H1 (cell line): Measurements from ENCODE around the gene ZRANB3. TPM values are rescaled to one million over a fixed set of nuclear protein-coding genes. Genes with fewer than 3 reads are reported as not detected.

Experiments used
- CTCF ChIA-PET: fragments of 300-600 bp; sonication (Branson Sonifier 250); formaldehyde crosslinking; loops from one replicate; lab custom pipeline; 2021; ENCODE audit not compliant: partially characterized antibody; lab: Charles Lee
- POLR2A ChIA-PET: fragments of 300-600 bp; sonication (Branson Sonifier 250); formaldehyde crosslinking; loops from one replicate; lab custom pipeline; 2021; ENCODE audit warnings: inconsistent platforms; ENCODE audit not compliant: partially characterized antibody; lab: Charles Lee
- DNase-seq, 2 experiments: peaks; one replicate each; pipeline versions ENCODE4 v3.0.0 to v3.0.0-alpha.2; 2010 to 2022; ENCODE audit warnings: low spot score in 2 of 2, low read depth in 1 of 2, mixed read lengths in 1 of 2
- FAIRE-seq: peaks from 2 replicates; lab custom pipeline; 2011; peaks lifted over from hg19 to GRCh38; lab: Jason Lieb, UNC
- H2AFZ ChIP-seq: 2 replicates; pipeline ENCODE4 v1.8.1; 2012; ENCODE audit warnings: low read length, inconsistent platforms
- H2AK5ac ChIP-seq: 2 replicates; pipeline ENCODE4 v1.6.1; 2013; ENCODE audit warnings: low read depth, low read length
- H2BK120ac ChIP-seq: replicated peaks from 2 replicates; pipeline ENCODE3; 2013; ENCODE audit warnings: low read depth, low read length, inconsistent platforms
- H2BK12ac ChIP-seq: 2 replicates; pipeline ENCODE4 v1.6.1; 2013; ENCODE audit warnings: low read depth, low read length
- H2BK15ac ChIP-seq: 2 replicates; pipeline ENCODE4 v1.6.1; 2013; ENCODE audit warnings: low read length
- H2BK20ac ChIP-seq: 2 replicates; pipeline ENCODE4 v1.6.1; 2013; ENCODE audit warnings: low read length
- H2BK5ac ChIP-seq: 2 replicates; pipeline ENCODE4 v1.6.1; 2013; ENCODE audit warnings: low read depth, low read length
- H3K14ac ChIP-seq: 2 replicates; pipeline ENCODE4 v1.6.1; 2013; ENCODE audit warnings: inconsistent platforms; ENCODE audit not compliant: insufficient read length
- H3K18ac ChIP-seq: 2 replicates; pipeline ENCODE4 v1.6.1; 2013; ENCODE audit warnings: low read length; ENCODE audit errors: extremely low read depth
- H3K23ac ChIP-seq: 2 replicates; pipeline ENCODE4 v1.6.1; 2013; ENCODE audit warnings: inconsistent platforms; ENCODE audit not compliant: insufficient read length
- H3K23me2 ChIP-seq: 2 replicates; pipeline ENCODE4 v1.6.1; 2013; ENCODE audit warnings: low read depth, low read length
- H3K27ac ChIP-seq: 2 replicates; pipeline ENCODE4 v1.6.1; 2011; ENCODE audit warnings: low read depth, low read length, inconsistent platforms
- H3K27me3 ChIP-seq, 4 experiments: replicated peaks in 1 of 4; 1 replicate in 1 of 4; 2 replicates in 3 of 4; pipeline versions ENCODE4 v1.6.1 to v1.8.1; 2011 to 2013; ENCODE audit warnings: low read length in 3 of 4, mild to moderate bottlenecking in 3 of 4, inconsistent platforms in 2 of 4, mixed read lengths in 2 of 4, moderate library complexity in 1 of 4; ENCODE audit not compliant: control insufficient read depth in 3 of 4, insufficient read depth in 3 of 4; ENCODE audit errors: extremely low read depth in 1 of 4
- H3K36me3 ChIP-seq, 4 experiments: 2 replicates each; pipeline versions ENCODE4 v1.6.1 to v1.8.1; 2011 to 2013; ENCODE audit warnings: mild to moderate bottlenecking in 4 of 4, low read length in 3 of 4, moderate library complexity in 2 of 4, control low read depth in 1 of 4, inconsistent platforms in 1 of 4; ENCODE audit not compliant: insufficient read depth in 4 of 4, control insufficient read depth in 2 of 4
- H3K4ac ChIP-seq: replicated peaks from 2 replicates; pipeline ENCODE3; 2013; ENCODE audit warnings: low read length, low read depth, mixed read lengths, inconsistent platforms; ENCODE audit not compliant: insufficient read length
- H3K4me1 ChIP-seq, 4 experiments: replicated peaks in 1 of 4; 1 replicate in 1 of 4; 2 replicates in 3 of 4; pipeline versions ENCODE4 v1.6.1 to v1.8.1; 2011 to 2013; ENCODE audit warnings: low read length in 3 of 4, inconsistent platforms in 2 of 4, mixed read lengths in 1 of 4; ENCODE audit not compliant: insufficient read depth in 4 of 4, control insufficient read depth in 3 of 4
- H3K4me2 ChIP-seq, 2 experiments: 2 replicates each; pipeline versions ENCODE4 v1.6.1 to v1.8.1; 2011 to 2013; ENCODE audit warnings: low read depth in 2 of 2, low read length in 2 of 2, control low read depth in 1 of 2, inconsistent platforms in 1 of 2, mild to moderate bottlenecking in 1 of 2; ENCODE audit not compliant: insufficient read depth in 1 of 2
- H3K4me3 ChIP-seq, 4 experiments: fragments of 200-600, 300-600 bp in 1 of 4; sonication (generic), shearing (Covaris generic), sonication (Bioruptor Twin) in 1 of 4; 2 replicates each; pipeline versions ENCODE4 v1.5.1 to v1.8.1; 2011 to 2016; ENCODE audit warnings: low read length in 4 of 4, low read depth in 3 of 4, control low read depth in 2 of 4, inconsistent platforms in 2 of 4, mild to moderate bottlenecking in 2 of 4, mixed read lengths in 1 of 4, moderate library complexity in 1 of 4; ENCODE audit not compliant: insufficient read depth in 2 of 4; ENCODE audit errors: extremely low read depth in 1 of 4
- H3K56ac ChIP-seq: replicated peaks from 2 replicates; pipeline ENCODE3; 2013; ENCODE audit warnings: low read depth, mild to moderate bottlenecking, mixed read lengths, low read length, inconsistent platforms; ENCODE audit not compliant: insufficient read length
- H3K79me1 ChIP-seq: 2 replicates; pipeline ENCODE4 v1.6.1; 2013; ENCODE audit warnings: low read depth, low read length, control low read depth
- H3K79me2 ChIP-seq, 2 experiments: 2 replicates each; pipeline versions ENCODE4 v1.6.1 to v1.8.1; 2012 to 2013; ENCODE audit warnings: low read length in 2 of 2, mild to moderate bottlenecking in 2 of 2, inconsistent platforms in 1 of 2; ENCODE audit not compliant: insufficient read depth in 2 of 2, control insufficient read depth in 1 of 2
- H3K9ac ChIP-seq, 4 experiments: replicated peaks in 1 of 4; 1 replicate in 1 of 4; 2 replicates in 3 of 4; pipeline versions ENCODE4 v1.6.1 to v1.8.1; 2011 to 2013; ENCODE audit warnings: low read depth in 3 of 4, low read length in 3 of 4, control low read depth in 2 of 4, mild to moderate bottlenecking in 2 of 4, moderate library complexity in 2 of 4, inconsistent platforms in 1 of 4; ENCODE audit errors: extremely low read depth in 1 of 4
- H3K9me3 ChIP-seq, 2 experiments: 2 replicates each; pipeline versions ENCODE4 v1.6.1 to v1.8.1; 2012 to 2013; ENCODE audit warnings: mild to moderate bottlenecking in 2 of 2, moderate library complexity in 2 of 2, control low read depth in 1 of 2, inconsistent platforms in 1 of 2, low read depth in 1 of 2, low read length in 1 of 2, mixed read lengths in 1 of 2; ENCODE audit not compliant: insufficient read depth in 2 of 2
- H4K20me1 ChIP-seq, 2 experiments: replicated peaks in 1 of 2; 2 replicates each; pipeline versions ENCODE3 to v1.8.1; 2011 to 2013; ENCODE audit warnings: inconsistent platforms in 2 of 2, low read length in 2 of 2, mild to moderate bottlenecking in 1 of 2; ENCODE audit not compliant: insufficient read depth in 2 of 2, control insufficient read depth in 1 of 2
- H4K5ac ChIP-seq: 2 replicates; pipeline ENCODE4 v1.6.1; 2013; ENCODE audit warnings: low read length, low read depth, mixed read lengths, inconsistent platforms; ENCODE audit not compliant: insufficient read length
- H4K8ac ChIP-seq: 2 replicates; pipeline ENCODE4 v1.8.0; 2013; ENCODE audit warnings: mild to moderate bottlenecking, moderate library complexity, low read length, inconsistent platforms; ENCODE audit not compliant: insufficient read depth; ENCODE audit errors: extremely low read depth
- H4K91ac ChIP-seq: replicated peaks from 2 replicates; pipeline ENCODE3; 2013; ENCODE audit warnings: low read length, mixed read lengths, inconsistent platforms; ENCODE audit not compliant: insufficient read length
- BACH1 ChIP-seq: IDR thresholded peaks from 2 replicates; pipeline ENCODE4 v1.6.1; 2012; ENCODE audit warnings: low read length, improper control_type of control experiment
- CBX5 ChIP-seq: fragments of 300-800, 300-1000 bp; sonication (generic); IDR thresholded peaks from 2 replicates; pipeline ENCODE4 v1.7.1; 2016; ENCODE audit warnings: antibody characterized with exemption, low read length, low read depth
- CEBPB ChIP-seq: IDR thresholded peaks from 2 replicates; pipeline ENCODE4 v1.6.1; 2012; ENCODE audit warnings: low read depth, low read length
- EP300 ChIP-seq, 2 experiments: IDR thresholded peaks; 1 replicate in 1 of 2; 2 replicates in 1 of 2; pipeline ENCODE4 v1.6.1; 2011 to 2012; ENCODE audit warnings: low read depth in 2 of 2, low read length in 2 of 2, mild to moderate bottlenecking in 2 of 2, borderline replicate concordance in 1 of 2, inconsistent platforms in 1 of 2, moderate library complexity in 1 of 2
- HDAC6 ChIP-seq: IDR thresholded peaks from one replicate; pipeline ENCODE4 v1.7.1; 2012; ENCODE audit warnings: low read depth, mild to moderate bottlenecking, inconsistent platforms, low read length, moderate library complexity
- KDM4A ChIP-seq: IDR thresholded peaks from one replicate; pipeline ENCODE4 v1.7.1; 2012; ENCODE audit warnings: low read depth, mild to moderate bottlenecking, moderate library complexity, low read length, inconsistent platforms; ENCODE audit not compliant: severe bottlenecking
- PHF8 ChIP-seq: fragments of 200-600 bp; sonication (generic); conservative IDR thresholded peaks from 2 replicates; pipeline ENCODE4 v1.7.1; 2012; ENCODE audit warnings: low read depth, mild to moderate bottlenecking, inconsistent platforms, low read length, moderate library complexity
- RBBP5 ChIP-seq: IDR thresholded peaks from 2 replicates; pipeline ENCODE4 v1.7.1; 2012; ENCODE audit warnings: low read depth, mild to moderate bottlenecking, inconsistent platforms, low read length, moderate library complexity, borderline replicate concordance
- SP2 ChIP-seq: IDR thresholded peaks from 2 replicates; pipeline ENCODE4 v1.6.1; 2012; ENCODE audit warnings: mild to moderate bottlenecking, low read length, inconsistent platforms
- SP4 ChIP-seq: IDR thresholded peaks from 2 replicates; pipeline ENCODE4 v1.6.1; 2012; ENCODE audit warnings: low read length, inconsistent platforms
- SRF ChIP-seq: IDR thresholded peaks from 2 replicates; pipeline ENCODE4 v1.6.1; 2011; ENCODE audit warnings: mild to moderate bottlenecking, low read depth, low read length, moderate library complexity
- TAF1 ChIP-seq: IDR thresholded peaks from 2 replicates; pipeline ENCODE4 v1.6.1; 2011; ENCODE audit warnings: mild to moderate bottlenecking, low read depth, low read length
- TAF7 ChIP-seq: optimal IDR thresholded peaks from 2 replicates; pipeline ENCODE3; 2011; ENCODE audit warnings: low read depth, mild to moderate bottlenecking, inconsistent platforms, low read length, moderate library complexity, borderline replicate concordance
- TCF12 ChIP-seq: IDR thresholded peaks from 2 replicates; pipeline ENCODE4 v1.6.1; 2011; ENCODE audit warnings: low read depth, mild to moderate bottlenecking, low read length
- WGBS, 2 experiments: shearing (Covaris generic) in 1 of 2; methylation state at CpG; one replicate each; pipeline versions ENCODE4 v1.1.6 to v1.1.7; 2013 to 2015; ENCODE audit warnings: low lambda C conversion rate in 2 of 2, mixed read lengths in 2 of 2, inconsistent platforms in 1 of 2, low coverage in 1 of 2, missing lambda C conversion rate in 1 of 2; ENCODE audit not compliant: insufficient replicate concordance in 2 of 2, insufficient coverage in 1 of 2, insufficient read length in 1 of 2; ENCODE audit errors: extremely low coverage in 1 of 2, missing lambda C conversion rate in 1 of 2; 5-methylcytosine and 5-hydroxymethylcytosine counted together
- polyA plus RNA-seq, 7 experiments: library from polyadenylated mRNA; depleted of rRNA in 3 of 7; stranded (reverse) in 5 of 7; unstranded in 2 of 7; fragments of >200 nt in 5 of 7; fragments of 200-250 nt in 2 of 7; gene quantifications; 1 replicate in 5 of 7; 2 replicates in 1 of 7; 4 replicates in 1 of 7; pipeline versions ENCODE4 v1.2.1 to v1.2.3, GENCODE V29; 2011 to 2013; ENCODE audit warnings: missing spikeins in 2 of 7, mixed read lengths in 2 of 7
- total RNA-seq: library from RNA; stranded (reverse); fragmentation: NEBNext Ultra II Directional; extraction: Animal tissue kit (Norgen Biotek cat#: 25700); gene quantifications from 2 replicates; pipeline ENCODE4 v1.2.1, GENCODE V29; 2021

ZRANB3 gene
- total and polyA plus RNA-seq, 2 of the 8 experiments (the other 6 are each of a cell fraction or from before 2014, with no cell fraction given): 4.5 to 19.3 TPM

DNA sequence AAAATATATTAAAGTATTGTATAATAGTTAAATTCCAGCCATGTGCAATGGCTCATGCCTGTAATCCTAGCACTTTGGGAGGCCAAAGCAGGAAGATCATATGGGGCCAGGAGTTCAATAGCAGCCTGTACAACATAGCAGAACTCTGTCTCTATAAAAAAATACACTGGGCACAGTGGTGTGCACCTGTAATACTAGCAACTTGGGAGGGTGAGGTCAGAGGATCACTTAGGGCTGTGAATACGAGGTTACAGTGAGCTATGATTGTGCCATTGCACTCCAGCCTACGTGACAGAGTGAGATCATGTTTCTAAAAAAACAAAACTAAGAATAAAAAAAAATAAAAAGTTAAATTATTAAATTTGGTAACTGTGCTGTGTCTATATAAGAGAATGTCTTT lies 36.1 kb downstream of the ZRANB3 start:
- 87% methylated on average over 2 of the region's 2 CpGs; no CpG with 5 or more reads in 1 of the 2 experiments for WGBS, 2 experiments
- no peaks in the 10 kb centered on the region for H3K79me2 ChIP-seq
- no peak overlapping the region for H2BK15ac ChIP-seq
- H2BK120ac ChIP-seq: no peak overlapping the region
- H3K4me1 ChIP-seq: no peaks in the 10 kb centered on the region
- H3K23ac ChIP-seq: no peak overlapping the region
- H2BK12ac ChIP-seq: no peak overlapping the region
- no peak overlapping the region for H3K4me3 ChIP-seq
- no peak overlapping the region for H3K14ac ChIP-seq
- no peak overlapping the region for H2AFZ ChIP-seq
- ChIA-PET CTCF (no interaction called here), POLR2A (no interaction called here)
- no peak overlapping the region for H3K56ac ChIP-seq
- no peaks in the 10 kb centered on the region for H3K79me1 ChIP-seq
- no peak overlapping the region for H4K8ac ChIP-seq
- H2BK5ac ChIP-seq: no peak overlapping the region
- no peak overlapping the region for H3K9ac ChIP-seq
- no peaks in the 10 kb centered on the region for H4K20me1 ChIP-seq
- H3K27ac ChIP-seq: no peak overlapping the region
- no peak overlapping the region for H3K4me2 ChIP-seq
- FAIRE-seq (no peak), DNase-seq (no peak)
- H4K91ac ChIP-seq: no peak overlapping the region
- H2AK5ac ChIP-seq: no peak overlapping the region
- no peaks in the 10 kb centered on the region for H3K23me2 ChIP-seq
- peaks cover 8 to 11% of the 10 kb centered on the region in 2 experiments; a peak in 2 of 4 replicates for H3K9me3 ChIP-seq
- no peaks in the 10 kb centered on the region for H3K27me3 ChIP-seq
- no peak overlapping the region for H4K5ac ChIP-seq
- H3K18ac ChIP-seq: no peak overlapping the region
- TF ChIP-seq TAF1: no peak
- no peak for TF ChIP-seq CBX5
- no peak for TF ChIP-seq SRF
- TF ChIP-seq KDM4A: no peak
- no peak for TF ChIP-seq RBBP5
- TF ChIP-seq HDAC6: no peak
- no peak for TF ChIP-seq TCF12
- no peak for TF ChIP-seq PHF8
- TF ChIP-seq BACH1: no peak
- no peak for TF ChIP-seq SP4
- no peak for TF ChIP-seq CEBPB
- TF ChIP-seq EP300 (IDR thresholded peaks at IDR 0.05; ENCODE audit: borderline replicate concordance in 1 of 2, low read depth in 2 of 2, low read length in 2 of 2): no peak
- TF ChIP-seq TAF7: no peak
- TF ChIP-seq SP2: no peak
- no peak overlapping the region for H3K4ac ChIP-seq
- no peak overlapping the region for H2BK20ac ChIP-seq
- H3K36me3 ChIP-seq: peaks cover 0 to 16% (median 5%) of the 10 kb centered on the region in 4 experiments; a peak in 2 of 8 replicates
